Parathyroid adenoma (tissue), 2 donors: ENCODE measurements around the gene SERPINE1.

Source experiments
- H2AFZ ChIP-seq: fragments of 300-600 bp; sonication (generic); one replicate; pipeline ENCODE4 v1.7.0; 2017; ENCODE audit warnings: antibody characterized with exemption, mild to moderate bottlenecking
- H3K27ac ChIP-seq: fragments of 300-600 bp; sonication (generic); one replicate; pipeline ENCODE4 v1.7.0; 2017
- H3K27me3 ChIP-seq: fragments of 300-600 bp; sonication (generic); one replicate; pipeline ENCODE4 v1.7.0; 2017; ENCODE audit warnings: low read length; ENCODE audit not compliant: control insufficient read depth, insufficient read depth
- H3K36me3 ChIP-seq: fragments of 300-600 bp; sonication (generic); one replicate; pipeline ENCODE4 v1.7.0; 2017; ENCODE audit warnings: low read length; ENCODE audit not compliant: control insufficient read depth, insufficient read depth
- H3K4me1 ChIP-seq: fragments of 300-600 bp; sonication (generic); one replicate; pipeline ENCODE4 v1.7.0; 2017; ENCODE audit warnings: control low read depth
- H3K4me2 ChIP-seq: fragments of 300-600 bp; sonication (generic); one replicate; pipeline ENCODE4 v1.7.0; 2017; ENCODE audit warnings: low read length
- H3K4me3 ChIP-seq: fragments of 300-600 bp; sonication (generic); one replicate; pipeline ENCODE4 v1.7.0; 2017; ENCODE audit warnings: low read depth, low read length
- H3K79me2 ChIP-seq: fragments of 300-600 bp; sonication (generic); one replicate; pipeline ENCODE4 v1.7.0; 2017; ENCODE audit warnings: control low read depth
- H3K9ac ChIP-seq: fragments of 300-600 bp; sonication (generic); one replicate; pipeline ENCODE4 v1.7.0; 2017; ENCODE audit warnings: mild to moderate bottlenecking
- H3K9me3 ChIP-seq: fragments of 300-600 bp; sonication (generic); one replicate; pipeline ENCODE4 v1.7.0; 2017; ENCODE audit warnings: low read length; ENCODE audit not compliant: control insufficient read depth
- CTCF ChIP-seq: fragments of 300-600 bp; sonication (generic); IDR thresholded peaks from one replicate; pipeline ENCODE4 v1.7.0; 2017; ENCODE audit warnings: antibody characterized with exemption, mild to moderate bottlenecking
- donor health status: primary hyperparathyroidism.

Gene SERPINE1

GRCh38 chr7:101159696-101160674, 33.1 kb downstream of the SERPINE1 start:
- H2AFZ ChIP-seq = no peak overlapping the region
- H3K4me3 ChIP-seq = no peak overlapping the region
- peaks cover 12% of the 10 kb centered on the region for H3K4me1 ChIP-seq
- H3K9me3 ChIP-seq = no peaks in the 10 kb centered on the region
- H3K36me3 ChIP-seq = no peaks in the 10 kb centered on the region
- H3K79me2 ChIP-seq = no peaks in the 10 kb centered on the region
- no peak overlapping the region for H3K27ac ChIP-seq
- no peak overlapping the region for H3K4me2 ChIP-seq
- TF ChIP-seq CTCF = no peak
- no peaks in the 10 kb centered on the region for H3K27me3 ChIP-seq
- H3K9ac ChIP-seq = no peak overlapping the region

- no peak overlapping the region for H3K4me2 ChIP-seq
- no peak for TF ChIP-seq CTCF
- H3K27ac ChIP-seq = no peak overlapping the region
- no peak overlapping the region for H2AFZ ChIP-seq
- no peak overlapping the region for H3K9ac ChIP-seq
- no peaks in the 10 kb centered on the region for H3K79me2 ChIP-seq
- no peaks in the 10 kb centered on the region for H3K27me3 ChIP-seq
- no peak overlapping the region for H3K4me3 ChIP-seq
- H3K4me1 ChIP-seq = peaks cover 10% of the 10 kb centered on the region
- H3K9me3 ChIP-seq = no peaks in the 10 kb centered on the region
- H3K36me3 ChIP-seq = no peaks in the 10 kb centered on the region
These were observed 34.0 kb downstream of the SERPINE1 start for GRCh38 chr7:101160910-101161309.

GRCh38 chr7:101161692-101162471, 35.0 kb downstream of the SERPINE1 start:
- no peaks in the 10 kb centered on the region for H3K27me3 ChIP-seq
- H3K9me3 ChIP-seq = no peaks in the 10 kb centered on the region
- no peak overlapping the region for H3K27ac ChIP-seq
- H3K4me3 ChIP-seq = no peak overlapping the region
- no peak overlapping the region for H2AFZ ChIP-seq
- no peak for TF ChIP-seq CTCF
- H3K9ac ChIP-seq = no peak overlapping the region
- peaks cover 11% of the 10 kb centered on the region for H3K4me1 ChIP-seq
- H3K36me3 ChIP-seq = no peaks in the 10 kb centered on the region
- no peaks in the 10 kb centered on the region for H3K79me2 ChIP-seq
- H3K4me2 ChIP-seq = no peak overlapping the region

- Histone ChIP-seq H3K4me2 (no peak overlapping the region), H3K4me1 (peaks cover 11% of the 10 kb centered on the region), H3K4me3 (no peak overlapping the region), H3K9me3 (no peaks in the 10 kb centered on the region), H3K36me3 (no peaks in the 10 kb centered on the region), H3K27ac (no peak overlapping the region), H2AFZ (peak overlapping the region; percentile 42), H3K9ac (no peak overlapping the region), H3K27me3 (no peaks in the 10 kb centered on the region), H3K79me2 (no peaks in the 10 kb centered on the region)
- no peak for TF ChIP-seq CTCF
These were observed 35.8 kb downstream of the SERPINE1 start for GRCh38 chr7:101162551-101163278.
